Natural killer cell (primary cell): ENCODE measurements around the gene AARSD1. TPM values are rescaled to one million over a fixed set of nuclear protein-coding genes. Genes with fewer than 3 reads are reported as not detected.

Experiments used
- ATAC-seq, 3 donors: fragments of 150-1000 bp in 2 of 3; fragments of 200-7000 bp in 1 of 3; cut with Tn5 transposase; 1 replicate in 1 of 3; 2 replicates in 2 of 3; pipeline ENCODE4 v1.10.0; 2021; ENCODE audit warnings: mild to moderate bottlenecking in 2 of 3, moderate library complexity in 2 of 3
- DNase-seq, 2 donors: peaks; one replicate each; pipeline versions ENCODE4 v3.0.0 to v3.0.0-alpha.2; 2013 to 2021; ENCODE audit warnings: mixed read lengths in 1 of 2
- H3K27ac ChIP-seq: one replicate; pipeline ENCODE4 v1.5.1; 2013; ENCODE audit warnings: mild to moderate bottlenecking, low read length
- H3K27me3 ChIP-seq: one replicate; pipeline ENCODE4 v1.6.1; 2013; ENCODE audit warnings: low read length; ENCODE audit not compliant: control insufficient read depth, insufficient read depth
- H3K36me3 ChIP-seq: one replicate; pipeline ENCODE4 v1.6.1; 2013; ENCODE audit warnings: low read length; ENCODE audit not compliant: control insufficient read depth, insufficient read depth
- H3K4me1 ChIP-seq: one replicate; pipeline ENCODE4 v1.6.1; 2013; ENCODE audit warnings: low read length; ENCODE audit not compliant: control insufficient read depth, insufficient read depth
- H3K4me3 ChIP-seq: one replicate; pipeline ENCODE4 v1.5.1; 2013; ENCODE audit warnings: low read length
- H3K9me3 ChIP-seq: one replicate; pipeline ENCODE4 v1.6.1; 2013; ENCODE audit warnings: low read length; ENCODE audit not compliant: control insufficient read depth, insufficient read depth
- H3K27ac Mint-ChIP-seq, 2 donors: one replicate each; pipeline ENCODE4 v1.8.0; 2022; ENCODE audit warnings: mild to moderate bottlenecking in 2 of 2, mixed read lengths in 2 of 2, moderate library complexity in 1 of 2
- H3K27me3 Mint-ChIP-seq, 2 donors: one replicate each; pipeline ENCODE4 v1.8.0; 2022; ENCODE audit warnings: low read depth in 2 of 2, mixed read lengths in 2 of 2
- H3K36me3 Mint-ChIP-seq: one replicate; pipeline ENCODE4 v1.8.0; 2022; ENCODE audit warnings: mixed read lengths
- H3K4me1 Mint-ChIP-seq, 2 donors: one replicate each; pipeline ENCODE4 v1.8.0; 2022; ENCODE audit warnings: mixed read lengths in 2 of 2
- H3K4me3 Mint-ChIP-seq: one replicate; pipeline ENCODE4 v1.8.0; 2022; ENCODE audit warnings: mild to moderate bottlenecking, moderate library complexity, mixed read lengths
- H3K9me3 Mint-ChIP-seq, 2 donors: one replicate each; pipeline ENCODE4 v1.8.0; 2022; ENCODE audit warnings: mixed read lengths in 2 of 2
- WGBS: methylation state at CpG from one replicate; pipeline ENCODE4 v1.1.7; 2013; ENCODE audit warnings: missing lambda C conversion rate; ENCODE audit not compliant: insufficient coverage; 5-methylcytosine and 5-hydroxymethylcytosine counted together
- intact Hi-C: fragments of 100-400 bp; cut with micrococcal nuclease; formaldehyde crosslinking; loops from one replicate; pipeline ENCODE4 v1.14.2; 2022
- total RNA-seq, 4 donors: library from RNA; stranded (reverse); fragments of 120-200 nt in 1 of 4; gene quantifications; one replicate each; pipeline versions ENCODE4 v1.2.3 to v1.2.4, GENCODE V29; 2013 to 2022
- TF ChIP-seq, protein P1 (sequence below): fragments of 200-600 bp; IDR thresholded peaks from one replicate; pipeline ENCODE4 v1.8.0; 2022; ENCODE audit warnings: antibody characterized with exemption

The AARSD1 gene
- total RNA-seq, 3 donors from 2014 or later (not counting 1 experiment from before 2014, with no cell fraction given): 46.1 to 61.8 (median 57.1) TPM

DNA sequence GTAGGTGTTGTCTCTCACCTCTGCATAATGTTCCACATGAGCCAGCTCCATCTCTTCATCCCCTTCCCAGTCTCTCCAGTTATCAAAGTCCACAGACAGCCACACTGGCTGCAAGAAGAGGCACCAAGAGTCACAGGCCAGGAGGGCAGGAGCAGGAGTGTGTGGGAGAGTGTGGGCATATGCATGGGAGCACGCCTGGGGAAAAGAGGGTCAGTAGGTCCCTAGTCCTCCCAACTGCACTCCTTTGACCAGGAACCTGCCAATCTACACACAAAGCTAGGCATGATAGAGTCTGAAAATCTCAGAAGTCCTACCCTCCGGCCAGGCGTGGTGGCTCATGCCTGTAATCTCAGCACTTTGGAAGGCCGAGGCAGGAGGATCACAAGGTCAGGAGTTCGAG, 7.3 kb upstream of the AARSD1 start:
- no peak overlapping the region for H3K4me3 Mint-ChIP-seq
- 93% methylated on average over 5 of the region's 5 CpGs for WGBS
- ATAC-seq (no peak), DNase-seq (no peak)
- H3K36me3 ChIP-seq: no peaks in the 10 kb centered on the region
- TF ChIP-seq, protein P1, sequence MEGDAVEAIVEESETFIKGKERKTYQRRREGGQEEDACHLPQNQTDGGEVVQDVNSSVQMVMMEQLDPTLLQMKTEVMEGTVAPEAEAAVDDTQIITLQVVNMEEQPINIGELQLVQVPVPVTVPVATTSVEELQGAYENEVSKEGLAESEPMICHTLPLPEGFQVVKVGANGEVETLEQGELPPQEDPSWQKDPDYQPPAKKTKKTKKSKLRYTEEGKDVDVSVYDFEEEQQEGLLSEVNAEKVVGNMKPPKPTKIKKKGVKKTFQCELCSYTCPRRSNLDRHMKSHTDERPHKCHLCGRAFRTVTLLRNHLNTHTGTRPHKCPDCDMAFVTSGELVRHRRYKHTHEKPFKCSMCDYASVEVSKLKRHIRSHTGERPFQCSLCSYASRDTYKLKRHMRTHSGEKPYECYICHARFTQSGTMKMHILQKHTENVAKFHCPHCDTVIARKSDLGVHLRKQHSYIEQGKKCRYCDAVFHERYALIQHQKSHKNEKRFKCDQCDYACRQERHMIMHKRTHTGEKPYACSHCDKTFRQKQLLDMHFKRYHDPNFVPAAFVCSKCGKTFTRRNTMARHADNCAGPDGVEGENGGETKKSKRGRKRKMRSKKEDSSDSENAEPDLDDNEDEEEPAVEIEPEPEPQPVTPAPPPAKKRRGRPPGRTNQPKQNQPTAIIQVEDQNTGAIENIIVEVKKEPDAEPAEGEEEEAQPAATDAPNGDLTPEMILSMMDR: no peak
- H3K36me3 Mint-ChIP-seq: no peaks in the 10 kb centered on the region
- H3K9me3 ChIP-seq: no peaks in the 10 kb centered on the region
- intact Hi-C loops: no loop called here
- no peak overlapping the region for H3K4me3 ChIP-seq
- no peaks in the 10 kb centered on the region for H3K4me1 ChIP-seq
- H3K9me3 Mint-ChIP-seq: no peaks in the 10 kb centered on the region
- peaks cover 0 to 2% of the 10 kb centered on the region in 2 donors for H3K27me3 Mint-ChIP-seq
- no peak overlapping the region for H3K27ac ChIP-seq
- H3K4me1 Mint-ChIP-seq: no peaks in the 10 kb centered on the region
- no peaks in the 10 kb centered on the region for H3K27me3 ChIP-seq
- no peak overlapping the region for H3K27ac Mint-ChIP-seq

DNA sequence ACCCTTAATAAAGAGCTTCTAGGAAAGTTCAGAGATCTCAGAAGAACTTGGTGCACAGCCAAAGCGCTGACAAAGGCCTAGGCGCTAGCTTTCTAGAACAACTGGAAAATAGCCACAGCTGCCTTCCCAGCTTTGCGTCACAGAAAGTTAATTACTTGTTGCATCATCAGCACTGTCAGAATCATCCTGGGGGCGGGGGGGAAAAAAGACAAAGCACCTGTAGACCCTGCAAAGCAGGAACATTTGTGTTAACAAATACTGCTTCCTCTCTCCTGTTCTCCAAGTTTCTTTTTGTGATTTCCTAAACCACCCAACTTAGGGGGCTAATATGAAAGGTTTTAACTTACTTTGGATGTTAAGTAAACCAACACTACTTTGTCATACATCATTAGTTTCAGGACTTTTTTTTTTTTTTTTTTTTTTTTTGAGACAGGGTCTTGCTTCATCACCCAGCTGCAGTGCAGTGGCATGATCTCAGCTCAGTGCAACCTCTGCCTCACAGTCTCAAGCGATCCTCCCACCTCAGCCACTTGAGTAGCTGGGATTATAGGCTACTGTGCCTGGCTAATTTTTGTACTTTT, 4.8 kb upstream of the AARSD1 start:
- WGBS: 74% methylated on average over 5 of the region's 5 CpGs
- Histone ChIP-seq H3K27me3 (no peaks in the 10 kb centered on the region), H3K27ac (no peak overlapping the region), H3K4me3 (no peak overlapping the region), H3K9me3 (no peaks in the 10 kb centered on the region), H3K4me1 (peaks cover 7% of the 10 kb centered on the region), H3K36me3 (no peaks in the 10 kb centered on the region)
- H3K4me3 Mint-ChIP-seq: no peak overlapping the region
- no peaks in the 10 kb centered on the region for H3K27me3 Mint-ChIP-seq
- ATAC-seq: no peak
- H3K36me3 Mint-ChIP-seq: no peaks in the 10 kb centered on the region
- intact Hi-C loops: no loop called here
- no peak for DNase-seq
- H3K4me1 Mint-ChIP-seq: peaks cover 6% of the 10 kb centered on the region in 2 donors
- no peak overlapping the region for H3K27ac Mint-ChIP-seq
- TF ChIP-seq, protein P1: no peak
- no peaks in the 10 kb centered on the region for H3K9me3 Mint-ChIP-seq

DNA sequence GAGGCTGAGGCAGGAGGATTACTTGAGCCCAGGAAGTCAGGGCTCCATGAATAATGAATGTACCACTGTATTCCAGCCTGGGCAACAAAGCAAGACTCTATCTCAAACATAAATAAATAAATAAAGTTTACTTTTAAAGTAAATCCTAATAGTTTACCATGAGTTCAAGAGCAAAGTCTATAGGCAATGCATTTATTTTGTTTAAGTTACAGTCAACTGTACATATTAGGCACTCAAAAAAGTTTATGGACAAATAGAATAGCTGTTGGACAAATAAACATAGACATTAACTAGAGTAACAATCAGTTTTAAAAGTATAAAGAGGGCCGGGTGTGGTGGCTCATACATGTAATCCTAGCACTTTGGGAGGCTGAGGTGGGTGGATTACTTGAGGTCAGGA, 3.7 kb upstream of the AARSD1 start:
- no peak overlapping the region for H3K27ac Mint-ChIP-seq
- no peaks in the 10 kb centered on the region for H3K36me3 ChIP-seq
- peaks cover 14% of the 10 kb centered on the region in 2 donors for H3K4me1 Mint-ChIP-seq
- H3K36me3 Mint-ChIP-seq: no peaks in the 10 kb centered on the region
- intact Hi-C loops: no loop called here
- H3K9me3 ChIP-seq: no peaks in the 10 kb centered on the region
- WGBS: 100% methylated on average over 1 of the region's 1 CpG
- no peaks in the 10 kb centered on the region for H3K27me3 ChIP-seq
- no peak overlapping the region for H3K4me3 ChIP-seq
- H3K27me3 Mint-ChIP-seq: no peaks in the 10 kb centered on the region
- peaks cover 10% of the 10 kb centered on the region for H3K4me1 ChIP-seq
- H3K9me3 Mint-ChIP-seq: no peaks in the 10 kb centered on the region
- ATAC-seq (no peak), DNase-seq (no peak)
- TF ChIP-seq, protein P1: no peak
- no peak overlapping the region for H3K4me3 Mint-ChIP-seq
- H3K27ac ChIP-seq: no peak overlapping the region

DNA sequence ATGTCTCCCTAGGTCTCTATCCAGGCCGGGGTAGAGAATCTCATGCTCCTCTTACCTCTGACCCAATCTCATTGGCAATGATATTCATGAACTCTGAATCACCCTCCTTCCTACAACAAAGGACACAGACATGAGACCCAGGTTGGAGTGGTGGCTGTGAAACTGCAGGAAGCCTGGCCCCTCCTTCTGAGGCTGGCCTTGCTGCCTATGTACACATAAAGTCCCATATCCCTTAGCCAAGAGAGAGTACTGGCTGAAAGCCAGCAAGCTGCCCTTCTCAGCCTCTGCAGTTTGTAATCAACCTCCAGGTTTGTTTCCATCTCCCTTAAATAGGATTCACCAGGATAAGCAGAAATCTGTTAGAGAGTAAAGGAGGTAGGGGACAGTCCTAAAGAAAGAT, 10.6 kb downstream of the AARSD1 start:
- H3K4me1 Mint-ChIP-seq: no peaks in the 10 kb centered on the region
- Histone ChIP-seq H3K27me3 (no peaks in the 10 kb centered on the region), H3K36me3 (peaks cover 59% of the 10 kb centered on the region), H3K4me1 (no peaks in the 10 kb centered on the region), H3K4me3 (no peak overlapping the region), H3K27ac (no peak overlapping the region), H3K9me3 (no peaks in the 10 kb centered on the region)
- H3K4me3 Mint-ChIP-seq: no peak overlapping the region
- ATAC-seq (no peak), DNase-seq (no peak)
- no peaks in the 10 kb centered on the region for H3K27me3 Mint-ChIP-seq
- peaks cover 8% of the 10 kb centered on the region for H3K36me3 Mint-ChIP-seq
- intact Hi-C loops: no loop called here
- 100% methylated on average over 1 of the region's 1 CpG for WGBS
- TF ChIP-seq, protein P1: no peak
- H3K9me3 Mint-ChIP-seq: no peaks in the 10 kb centered on the region
- no peak overlapping the region for H3K27ac Mint-ChIP-seq
